ENCODE measurements around the gene ZNF3. TPM values are rescaled to one million over a fixed set of nuclear protein-coding genes. Genes with fewer than 3 reads are reported as not detected.
A peak's percentile ranks its signal among the peaks of the same experiment; 100 is the strongest.

The ZNF3 gene
- total and polyA plus RNA-seq, 3 donors from 2014 or later, result 23.4 to 27.7 (median 24.7) TPM

- Histone ChIP-seq H3K4me1 (peaks cover 19% of the 10 kb centered on the region), H3K27ac (peak overlapping the region in 1 of 2 donors; percentile 56), H3K9me3 (no peaks in the 10 kb centered on the region), H3K4me3 (no peak overlapping the region), H3K36me3 (ENCODE audit: low read depth, missing control alignments) (no peaks in the 10 kb centered on the region), H3K27me3 (no peaks in the 10 kb centered on the region)
- 53 to 84% methylated on average over 9 to 13 of the region's 13 CpGs for WGBS, 2 donors
- no peak for DNase-seq
- TF ChIP-seq CTCF (IDR thresholded peaks at IDR 0.05) (no peak), POLR2A (IDR thresholded peaks at IDR 0.05) (no peak)
- intact Hi-C loops (cut with DNase I; ENCODE audit: low total_unique reads), result no loop called here
Observed at GRCh38 chr7:100093498-100093897, 12.0 kb upstream of the ZNF3 start.

DNA sequence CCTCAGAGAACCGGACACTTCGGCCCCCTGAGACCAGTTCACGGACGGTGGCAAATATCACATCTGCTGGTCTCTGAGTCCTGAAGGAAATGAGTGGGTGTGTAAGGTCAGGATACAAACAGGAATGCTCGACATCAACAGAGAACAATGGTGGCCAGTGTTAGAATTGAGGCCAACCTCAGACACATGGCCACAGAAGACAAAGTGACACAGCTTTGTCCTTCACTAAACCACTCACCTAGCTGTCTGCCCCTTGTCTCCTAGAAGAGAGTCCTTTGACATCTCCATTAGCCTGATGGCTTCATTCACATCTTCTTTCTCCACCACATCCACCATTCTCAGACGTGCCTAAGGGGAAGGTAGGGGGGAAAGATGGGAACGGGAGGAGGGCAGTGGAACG lies 11.5 kb upstream of the ZNF3 start:
- 32 to 56% methylated on average over 6 to 8 of the region's 8 CpGs for WGBS, 2 donors
- H3K27me3 ChIP-seq, result no peaks in the 10 kb centered on the region
- peak; percentile 36 for DNase-seq
- H3K9me3 ChIP-seq, result no peaks in the 10 kb centered on the region
- H3K27ac ChIP-seq, result peak overlapping the region in 1 of 2 donors; percentile 56
- peaks cover 22% of the 10 kb centered on the region for H3K4me1 ChIP-seq
- intact Hi-C loops (cut with DNase I; ENCODE audit: low total_unique reads), result no loop called here
- TF ChIP-seq POLR2A (IDR thresholded peaks at IDR 0.05) (no peak), CTCF (IDR thresholded peaks at IDR 0.05) (no peak)
- no peak overlapping the region for H3K4me3 ChIP-seq
- H3K36me3 ChIP-seq (ENCODE audit: low read depth, missing control alignments), result no peaks in the 10 kb centered on the region

DNA sequence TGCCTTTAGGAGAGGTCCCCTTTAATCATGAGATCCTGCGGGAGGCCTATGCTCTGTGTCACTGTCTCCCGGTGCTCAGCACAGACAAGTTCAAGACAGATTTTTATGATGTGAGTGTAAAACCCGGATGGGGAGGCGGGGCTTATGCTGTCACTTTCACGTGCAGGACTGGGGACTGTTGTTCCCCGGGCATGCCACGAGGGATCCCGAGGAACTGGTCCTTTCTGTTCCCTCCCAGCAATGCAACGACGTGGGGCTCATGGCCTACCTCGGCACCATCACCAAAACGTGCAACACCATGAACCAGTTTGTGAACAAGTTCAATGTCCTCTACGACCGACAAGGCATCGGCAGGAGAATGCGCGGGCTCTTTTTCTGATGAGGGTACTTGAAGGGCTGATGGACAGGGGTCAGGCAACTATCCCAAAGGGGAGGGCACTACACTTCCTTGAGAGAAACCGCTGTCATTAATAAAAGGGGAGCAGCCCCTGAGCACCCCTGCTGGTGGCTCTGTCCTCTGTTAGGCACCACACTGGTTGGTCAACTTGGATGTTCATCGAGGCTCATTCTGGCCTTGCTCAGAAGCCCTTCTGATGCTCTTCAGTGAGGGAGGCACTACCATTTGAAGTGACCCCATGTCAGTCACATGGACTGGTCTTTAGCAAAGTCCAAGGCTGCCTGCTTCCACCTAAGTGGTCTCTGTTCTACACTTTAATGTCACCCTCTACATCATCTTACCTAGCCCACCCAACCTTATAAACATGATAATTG lies 10.1 kb upstream of the ZNF3 start:
- WGBS, 2 donors, result 70 to 71% methylated on average over 19 of the region's 19 CpGs
- no peak overlapping the region for H3K27ac ChIP-seq
- no peak for TF ChIP-seq CTCF (IDR thresholded peaks at IDR 0.05)
- TF ChIP-seq POLR2A (IDR thresholded peaks at IDR 0.05), result no peak
- intact Hi-C loops (cut with DNase I; ENCODE audit: low total_unique reads), result no loop called here
- no peak overlapping the region for H3K4me3 ChIP-seq
- no peaks in the 10 kb centered on the region for H3K9me3 ChIP-seq
- H3K27me3 ChIP-seq, result no peaks in the 10 kb centered on the region
- peaks cover 23% of the 10 kb centered on the region for H3K4me1 ChIP-seq
- H3K36me3 ChIP-seq (ENCODE audit: low read depth, missing control alignments), result no peaks in the 10 kb centered on the region
- no peak for DNase-seq

GRCh38 chr7:100090527-100091410 lies 9.2 kb upstream of the ZNF3 start:
- Histone ChIP-seq H3K36me3 (ENCODE audit: low read depth, missing control alignments) (no peaks in the 10 kb centered on the region), H3K27me3 (no peaks in the 10 kb centered on the region), H3K4me3 (no peak overlapping the region), H3K9me3 (no peaks in the 10 kb centered on the region), H3K4me1 (peaks cover 23% of the 10 kb centered on the region), H3K27ac (no peak overlapping the region)
- no peak for DNase-seq
- intact Hi-C loops (cut with DNase I; ENCODE audit: low total_unique reads), result no loop called here
- TF ChIP-seq CTCF (IDR thresholded peaks at IDR 0.05) (no peak), POLR2A (IDR thresholded peaks at IDR 0.05) (no peak)
- WGBS, 2 donors, result 85 to 89% methylated on average over 14 of the region's 14 CpGs

Data from testis (tissue), 3 donors.